Fibroblast of lung (primary cell): ENCODE measurements around the gene DHX58.

Experiments used
- EZH2 ChIP-seq: IDR thresholded peaks from 2 replicates; pipeline ENCODE4 v1.5.1; 2012; ENCODE audit warnings: low read length, control low read depth, mild to moderate bottlenecking; ENCODE audit errors: missing control alignments
- TF ChIP-seq, protein P1 (sequence below), 2 donors: IDR thresholded peaks in 1 of 2; conservative IDR thresholded peaks in 1 of 2; 1 replicate in 1 of 2; 2 replicates in 1 of 2; pipeline ENCODE4 v1.5.1; 2011 to 2012; ENCODE audit warnings: low read length in 2 of 2, control low read depth in 1 of 2, inconsistent platforms in 1 of 2, low read depth in 1 of 2, mild to moderate bottlenecking in 1 of 2

DNA sequence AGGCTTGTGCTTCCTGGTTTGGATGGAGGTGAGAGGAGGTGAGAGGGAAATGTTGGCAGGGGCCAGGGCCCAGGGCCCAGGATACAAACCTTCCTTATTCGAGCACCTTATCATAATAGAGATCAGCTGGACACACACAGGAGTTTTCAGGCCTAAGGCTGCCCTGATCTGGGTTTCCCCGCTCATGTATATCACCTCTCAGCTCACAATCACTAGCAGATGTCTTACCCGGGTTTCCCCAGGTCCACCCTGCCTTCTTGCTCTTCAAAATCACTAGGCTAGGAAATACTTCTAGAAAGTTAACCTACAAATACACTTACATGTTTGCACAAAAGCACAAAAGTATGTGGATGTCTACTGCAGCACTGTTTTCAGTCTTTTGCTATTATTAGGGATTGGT, 14.3 kb upstream of the DHX58 start:
- TF ChIP-seq, protein P1, sequence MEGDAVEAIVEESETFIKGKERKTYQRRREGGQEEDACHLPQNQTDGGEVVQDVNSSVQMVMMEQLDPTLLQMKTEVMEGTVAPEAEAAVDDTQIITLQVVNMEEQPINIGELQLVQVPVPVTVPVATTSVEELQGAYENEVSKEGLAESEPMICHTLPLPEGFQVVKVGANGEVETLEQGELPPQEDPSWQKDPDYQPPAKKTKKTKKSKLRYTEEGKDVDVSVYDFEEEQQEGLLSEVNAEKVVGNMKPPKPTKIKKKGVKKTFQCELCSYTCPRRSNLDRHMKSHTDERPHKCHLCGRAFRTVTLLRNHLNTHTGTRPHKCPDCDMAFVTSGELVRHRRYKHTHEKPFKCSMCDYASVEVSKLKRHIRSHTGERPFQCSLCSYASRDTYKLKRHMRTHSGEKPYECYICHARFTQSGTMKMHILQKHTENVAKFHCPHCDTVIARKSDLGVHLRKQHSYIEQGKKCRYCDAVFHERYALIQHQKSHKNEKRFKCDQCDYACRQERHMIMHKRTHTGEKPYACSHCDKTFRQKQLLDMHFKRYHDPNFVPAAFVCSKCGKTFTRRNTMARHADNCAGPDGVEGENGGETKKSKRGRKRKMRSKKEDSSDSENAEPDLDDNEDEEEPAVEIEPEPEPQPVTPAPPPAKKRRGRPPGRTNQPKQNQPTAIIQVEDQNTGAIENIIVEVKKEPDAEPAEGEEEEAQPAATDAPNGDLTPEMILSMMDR (conservative IDR thresholded peaks at IDR 0.05 in 1 of 2, IDR thresholded peaks at IDR 0.05 in 1 of 2; ENCODE audit: low read depth in 1 of 2, low read length in 2 of 2): no peak
- no peak for TF ChIP-seq EZH2
